K562 (cell line): ENCODE results near the gene SORT1. TPM values are rescaled to one million over a fixed set of nuclear protein-coding genes. Genes with fewer than 3 reads are reported as not detected.

Experiments used
- BRD4 ChIP-seq: fragments of 200-600 bp; sonication (generic); IDR thresholded peaks from 2 replicates; pipeline ENCODE4 v1.6.1; 2017; ENCODE audit warnings: inconsistent platforms
- CEBPG ChIP-seq, 3 experiments: fragments of 200-800 bp in 1 of 3; sonication (Bioruptor generic) in 1 of 3; sonication (generic) in 1 of 3; formaldehyde crosslinking in 1 of 3; IDR thresholded peaks in 2 of 3; conservative IDR thresholded peaks in 1 of 3; 2 replicates each; pipeline versions ENCODE4 v1.6.1 to v1.8.0; 2016 to 2022; ENCODE audit warnings: missing compliant biosample characterization in 2 of 3, missing genetic modification characterization in 2 of 3, mild to moderate bottlenecking in 1 of 3, missing genetic modification reagents in 1 of 3
- CREB5 ChIP-seq: fragments of 250-450 bp; sonication (Bioruptor Pico); IDR thresholded peaks from 2 replicates; pipeline ENCODE4 v1.5.0; 2020; ENCODE audit warnings: mild to moderate bottlenecking
- EZH2 ChIP-seq: IDR thresholded peaks from 2 replicates; pipeline ENCODE4 v1.6.1; 2012; ENCODE audit warnings: low read depth, mild to moderate bottlenecking, inconsistent platforms, low read length, borderline replicate concordance
- FOSL1 ChIP-seq: fragments of 200-800 bp; sonication (Bioruptor generic); conservative IDR thresholded peaks from 2 replicates; pipeline ENCODE4 v1.6.1; 2016; ENCODE audit warnings: missing genetic modification characterization, missing compliant biosample characterization
- HES1 ChIP-seq: fragments of 450-650 bp; IDR thresholded peaks from 2 replicates; pipeline ENCODE4 v1.6.1; 2016; ENCODE audit warnings: low read depth, mild to moderate bottlenecking, moderate library complexity
- HMGXB4 ChIP-seq: sonication (generic); formaldehyde crosslinking; IDR thresholded peaks from 2 replicates; pipeline ENCODE4 v1.8.1; 2023; ENCODE audit warnings: mild to moderate bottlenecking, missing genetic modification reagents
- KLF10 ChIP-seq: fragments of 250-450 bp; sonication (Bioruptor Pico); IDR thresholded peaks from 2 replicates; pipeline ENCODE4 v1.6.1; 2021; ENCODE audit warnings: matching md5 sums
- MAZ ChIP-seq, 2 experiments: fragments of 450-650 bp in 1 of 2; sonication (generic) in 1 of 2; formaldehyde crosslinking; IDR thresholded peaks in 1 of 2; conservative IDR thresholded peaks in 1 of 2; 2 replicates each; pipeline versions ENCODE4 v1.4.0 to v1.5.0; 2020; ENCODE audit warnings: mild to moderate bottlenecking in 1 of 2, missing genetic modification reagents in 1 of 2
- MBD1 ChIP-seq: fragments of 250-450 bp; sonication (Bioruptor Pico); IDR thresholded peaks from 2 replicates; pipeline ENCODE4 v1.8.0; 2022; ENCODE audit warnings: inconsistent platforms
- MYNN ChIP-seq, 2 experiments: sonication (generic); formaldehyde crosslinking in 1 of 2; IDR thresholded peaks; 2 replicates each; pipeline versions ENCODE4 v1.5.0 to v1.6.1; 2016 to 2020; ENCODE audit warnings: antibody characterized with exemption in 1 of 2, missing genetic modification reagents in 1 of 2
- NCOA6 ChIP-seq: fragments of 450-650 bp; IDR thresholded peaks from 2 replicates; pipeline ENCODE4 v1.6.1; 2017; ENCODE audit warnings: mild to moderate bottlenecking
- PHF20 ChIP-seq: fragments of 450-650 bp; IDR thresholded peaks from 2 replicates; pipeline ENCODE4 v1.6.1; 2018; ENCODE audit not compliant: partially characterized antibody
- RAD51 ChIP-seq: fragments of 450-650 bp; IDR thresholded peaks from 2 replicates; pipeline ENCODE4 v1.7.1; 2016; ENCODE audit warnings: low read depth, mild to moderate bottlenecking, borderline replicate concordance
- RBM15 ChIP-seq: fragments of 200-400 bp; formaldehyde crosslinking; IDR thresholded peaks from 2 replicates; pipeline ENCODE4 v1.6.1; 2018; ENCODE audit warnings: mild to moderate bottlenecking, low read length, moderate library complexity; ENCODE audit not compliant: insufficient read depth
- RBM39 ChIP-seq: fragments of 200-400 bp; formaldehyde crosslinking; optimal IDR thresholded peaks from 2 replicates; pipeline ENCODE3; 2018; ENCODE audit warnings: low read depth, low read length
- SLC30A9 ChIP-seq: fragments of 250-450 bp; sonication (Bioruptor Pico); IDR thresholded peaks from 2 replicates; pipeline ENCODE4 v1.8.0; 2022; ENCODE audit warnings: mild to moderate bottlenecking, moderate library complexity
- SOX6 ChIP-seq: fragments of 450-650 bp; IDR thresholded peaks from 2 replicates; pipeline ENCODE4 v1.6.1; 2014; ENCODE audit warnings: mild to moderate bottlenecking
- SP1 ChIP-seq: sonication (generic); formaldehyde crosslinking; IDR thresholded peaks from 2 replicates; pipeline ENCODE4 v1.8.1; 2022; ENCODE audit warnings: mild to moderate bottlenecking, missing genetic modification reagents
- TARDBP ChIP-seq: fragments of 450-650 bp; IDR thresholded peaks from 2 replicates; pipeline ENCODE4 v1.6.1; 2016
- ZNF124 ChIP-seq: sonication (generic); formaldehyde crosslinking; IDR thresholded peaks from 2 replicates; pipeline ENCODE4 v1.8.1; 2022; ENCODE audit warnings: missing genetic modification reagents
- ZNF197 ChIP-seq: fragments of 200-800 bp; sonication (Bioruptor generic); IDR thresholded peaks from 2 replicates; pipeline ENCODE4 v1.6.1; 2016; ENCODE audit warnings: low read depth, missing genetic modification characterization, missing compliant biosample characterization
- ZSCAN29 ChIP-seq: fragments of 450-650 bp; IDR thresholded peaks from 2 replicates; pipeline ENCODE4 v1.6.1; 2017
- polyA plus RNA-seq, 8 experiments: library from polyadenylated mRNA; depleted of rRNA in 4 of 8; stranded (reverse) in 5 of 8; unstranded in 3 of 8; fragments of >200 nt; fragmentation: Nextera tagmentation in 2 of 8; fragmentation: Illumina TruSeq in 1 of 8; extraction: Ambion mirVana in 2 of 8; extraction: Trizol in 1 of 8; gene quantifications; 2 replicates each; pipeline versions ENCODE4 v1.2.1 to v1.2.3, GENCODE V29; 2011 to 2014; ENCODE audit warnings: inconsistent platforms in 1 of 8, missing spikeins in 1 of 8
- total RNA-seq, 7 experiments: library from RNA; depleted of rRNA in 6 of 7; stranded (reverse); fragments of >200 nt in 6 of 7; fragmentation: Illumina TruSeq in 2 of 7; extraction: Trizol in 2 of 7; gene quantifications; 2 replicates each; pipeline versions ENCODE4 v1.2.1 to v1.2.3, GENCODE V29; 2011 to 2021; ENCODE audit warnings: low replicate concordance in 1 of 7

Gene SORT1
- total and polyA plus RNA-seq, 9 of the 15 experiments (the other 6 are each of a cell fraction or from before 2014, with no cell fraction given): 27.4 to 112 (median 65.0) TPM

- TF ChIP-seq RAD51 (no peak), ZSCAN29 (no peak; the same call in 1 of the 2 replicates), ZNF124 (CRISPR knock-in tag) (no peak), HMGXB4 (no peak), RBM15 (no peak), TARDBP (0 out of 2 replicates have a peak, but pooled peaks have one; percentile 11), EZH2 (no peak), CREB5 (CRISPR knock-in tag) (no peak), MAZ (CRISPR knock-in tag; conservative IDR thresholded peaks at IDR 0.05 in 1 of 2, IDR thresholded peaks at IDR 0.05 in 1 of 2) (no peak), FOSL1 (tag) (no peak), ZNF197 (CRISPR knock-in tag) (no peak), SP1 (CRISPR knock-in tag) (no peak), NCOA6 (no peak), MBD1 (CRISPR knock-in tag) (no peak), SOX6 (no peak), HES1 (no peak), RBM39 (no peak), MYNN (IDR thresholded peaks at IDR 0.05) (no peak), MYNN (CRISPR knock-in tag; IDR thresholded peaks at IDR 0.05) (no peak), CEBPG (CRISPR knock-in tag; IDR thresholded peaks at IDR 0.05) (peak; percentile 44; the same call in 1 of the 2 replicates), CEBPG (tag; conservative IDR thresholded peaks at IDR 0.05 in 1 of 2, IDR thresholded peaks at IDR 0.05 in 1 of 2) (no peak), BRD4 (0 out of 2 replicates have a peak, but pooled peaks have one; percentile 22), KLF10 (no peak), SLC30A9 (CRISPR knock-in tag) (no peak), PHF20 (no peak)
Observed at GRCh38 chr1:109283748-109284600, 113.7 kb downstream of the SORT1 start (continued).
